ENCODE data around the gene RDH5.

Gene RDH5

GRCh38 chr12:55760663-55761062 is 40.5 kb downstream of the RDH5 start:
- no peak overlapping the region for H3K27ac Mint-ChIP-seq
- no peak for TF ChIP-seq CTCF (IDR thresholded peaks at IDR 0.05; ENCODE audit: unreplicated experiment in 3 of 3)
- H3K9me3 Mint-ChIP-seq, result no peaks in the 10 kb centered on the region
- H3K4me1 Mint-ChIP-seq, result peaks cover 6% of the 10 kb centered on the region
- peaks cover 62% of the 10 kb centered on the region for H3K36me3 Mint-ChIP-seq (ENCODE audit: low read depth)
- no peaks in the 10 kb centered on the region for H3K27me3 Mint-ChIP-seq (ENCODE audit: low read depth)
- no peak overlapping the region for H3K4me3 Mint-ChIP-seq

GRCh38 chr12:55762646-55763045 is 42.5 kb downstream of the RDH5 start:
- peaks cover 9% of the 10 kb centered on the region for H3K4me1 Mint-ChIP-seq
- no peaks in the 10 kb centered on the region for H3K9me3 Mint-ChIP-seq
- no peak overlapping the region for H3K27ac Mint-ChIP-seq
- no peak for TF ChIP-seq CTCF (IDR thresholded peaks at IDR 0.05; ENCODE audit: unreplicated experiment in 3 of 3)
- H3K27me3 Mint-ChIP-seq (ENCODE audit: low read depth), result no peaks in the 10 kb centered on the region
- no peak overlapping the region for H3K4me3 Mint-ChIP-seq
- H3K36me3 Mint-ChIP-seq (ENCODE audit: low read depth), result peaks cover 60% of the 10 kb centered on the region

GRCh38 chr12:55765736-55766290 is 45.6 kb downstream of the RDH5 start:
- Mint-ChIP-seq H3K27ac (peak overlapping the region in 2 of 3 experiments; percentile 17 to 82), H3K36me3 (ENCODE audit: low read depth) (peaks cover 43% of the 10 kb centered on the region)
- no peak for TF ChIP-seq CTCF (IDR thresholded peaks at IDR 0.05; ENCODE audit: unreplicated experiment in 3 of 3)

GRCh38 chr12:55767156-55767555 is 47.0 kb downstream of the RDH5 start:
- Mint-ChIP-seq H3K36me3 (ENCODE audit: low read depth) (peaks cover 44% of the 10 kb centered on the region), H3K27me3 (ENCODE audit: low read depth) (no peaks in the 10 kb centered on the region), H3K4me3 (no peak overlapping the region), H3K4me1 (peaks cover 25% of the 10 kb centered on the region), H3K9me3 (no peaks in the 10 kb centered on the region), H3K27ac (peak overlapping the region in 1 of 3 experiments; percentile 82)
- TF ChIP-seq CTCF (IDR thresholded peaks at IDR 0.05; ENCODE audit: unreplicated experiment in 3 of 3), result no peak

More at GRCh38 chr12:55765736-55766290, 45.6 kb downstream of the RDH5 start:
- Mint-ChIP-seq H3K27me3 (ENCODE audit: low read depth) (no peaks in the 10 kb centered on the region), H3K4me1 (peaks cover 14% of the 10 kb centered on the region), H3K9me3 (no peaks in the 10 kb centered on the region), H3K4me3 (no peak overlapping the region)

- H3K4me1 Mint-ChIP-seq, result peaks cover 34% of the 10 kb centered on the region
- H3K27me3 Mint-ChIP-seq (ENCODE audit: low read depth), result no peaks in the 10 kb centered on the region
- H3K36me3 Mint-ChIP-seq (ENCODE audit: low read depth), result peaks cover 54% of the 10 kb centered on the region
- peak overlapping the region; percentile 46 to 82 (median 64) for H3K27ac Mint-ChIP-seq
- no peak overlapping the region for H3K4me3 Mint-ChIP-seq
- H3K9me3 Mint-ChIP-seq, result no peaks in the 10 kb centered on the region
- TF ChIP-seq CTCF (IDR thresholded peaks at IDR 0.05; ENCODE audit: unreplicated experiment in 3 of 3), result no peak
Measured at GRCh38 chr12:55771736-55772135, 51.5 kb downstream of the RDH5 start.

Data from nephron (organoid).